SU-DHL-6 (cell line): ENCODE data around the gene DNAH17.

Experiments
- EZH2phosphoT487 ChIP-seq: fragments of 200-600 bp; sonication (generic), shearing (Covaris generic); conservative IDR thresholded peaks from 2 replicates; pipeline ENCODE4 v1.6.1; 2018; ENCODE audit warnings: mild to moderate bottlenecking, antibody characterized with exemption, low read length, moderate library complexity, mixed read lengths
- TF ChIP-seq, protein P1 (sequence below): fragments of 200-600 bp; sonication (generic); IDR thresholded peaks from one replicate; pipeline ENCODE4 v1.5.1; 2017; ENCODE audit warnings: antibody characterized with exemption, mild to moderate bottlenecking, low read length, moderate library complexity; ENCODE audit not compliant: insufficient read depth, poor library complexity, severe bottlenecking

DNA sequence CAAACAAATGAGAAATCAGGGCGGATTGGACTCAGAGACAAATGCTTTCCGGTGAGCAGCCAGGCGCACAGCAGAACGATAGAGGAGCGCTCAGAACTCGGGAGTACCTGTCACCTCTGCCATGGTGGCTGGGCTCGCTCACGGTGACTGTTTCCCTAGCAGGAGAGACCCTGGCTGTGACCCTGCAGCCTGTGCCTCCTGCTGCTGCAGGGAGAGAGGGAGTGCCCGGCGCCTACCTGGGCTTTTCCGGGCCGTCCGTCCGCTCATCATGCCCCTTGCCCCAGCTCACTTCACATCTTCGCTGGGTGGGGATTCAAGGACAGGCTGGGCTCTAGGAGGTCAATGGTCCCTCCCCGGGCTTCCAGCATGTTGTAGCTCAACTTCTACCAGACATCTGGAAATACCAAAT, 14.1 kb upstream of the DNAH17 start:
- TF ChIP-seq EZH2phosphoT487 = no peak
- TF ChIP-seq, protein P1, sequence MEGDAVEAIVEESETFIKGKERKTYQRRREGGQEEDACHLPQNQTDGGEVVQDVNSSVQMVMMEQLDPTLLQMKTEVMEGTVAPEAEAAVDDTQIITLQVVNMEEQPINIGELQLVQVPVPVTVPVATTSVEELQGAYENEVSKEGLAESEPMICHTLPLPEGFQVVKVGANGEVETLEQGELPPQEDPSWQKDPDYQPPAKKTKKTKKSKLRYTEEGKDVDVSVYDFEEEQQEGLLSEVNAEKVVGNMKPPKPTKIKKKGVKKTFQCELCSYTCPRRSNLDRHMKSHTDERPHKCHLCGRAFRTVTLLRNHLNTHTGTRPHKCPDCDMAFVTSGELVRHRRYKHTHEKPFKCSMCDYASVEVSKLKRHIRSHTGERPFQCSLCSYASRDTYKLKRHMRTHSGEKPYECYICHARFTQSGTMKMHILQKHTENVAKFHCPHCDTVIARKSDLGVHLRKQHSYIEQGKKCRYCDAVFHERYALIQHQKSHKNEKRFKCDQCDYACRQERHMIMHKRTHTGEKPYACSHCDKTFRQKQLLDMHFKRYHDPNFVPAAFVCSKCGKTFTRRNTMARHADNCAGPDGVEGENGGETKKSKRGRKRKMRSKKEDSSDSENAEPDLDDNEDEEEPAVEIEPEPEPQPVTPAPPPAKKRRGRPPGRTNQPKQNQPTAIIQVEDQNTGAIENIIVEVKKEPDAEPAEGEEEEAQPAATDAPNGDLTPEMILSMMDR = no peak
